Occipital lobe (tissue), 2 donors: ENCODE results near the gene NDUFB7. TPM values are rescaled to one million over a fixed set of nuclear protein-coding genes. Genes with fewer than 3 reads are reported as not detected.
A peak's percentile ranks its signal among the peaks of the same experiment; 100 is the strongest.
"Not testable (repeated sequence)": the region's sequence is repeated elsewhere in the genome, so short reads cannot be mapped to it uniquely, and the experiment has no call there.

Experiments used
- DNase-seq: peaks from one replicate; lab custom pipeline; 2025; lab: John Stamatoyannopoulos, UW
- total RNA-seq: library from RNA; depleted of rRNA; stranded (reverse); fragments of >200 nt; gene quantifications from one replicate; pipeline ENCODE4 v1.2.3, GENCODE V29; 2014

NDUFB7 gene
- total RNA-seq, 1 donor from 2014 or later, result 102 TPM

DNA sequence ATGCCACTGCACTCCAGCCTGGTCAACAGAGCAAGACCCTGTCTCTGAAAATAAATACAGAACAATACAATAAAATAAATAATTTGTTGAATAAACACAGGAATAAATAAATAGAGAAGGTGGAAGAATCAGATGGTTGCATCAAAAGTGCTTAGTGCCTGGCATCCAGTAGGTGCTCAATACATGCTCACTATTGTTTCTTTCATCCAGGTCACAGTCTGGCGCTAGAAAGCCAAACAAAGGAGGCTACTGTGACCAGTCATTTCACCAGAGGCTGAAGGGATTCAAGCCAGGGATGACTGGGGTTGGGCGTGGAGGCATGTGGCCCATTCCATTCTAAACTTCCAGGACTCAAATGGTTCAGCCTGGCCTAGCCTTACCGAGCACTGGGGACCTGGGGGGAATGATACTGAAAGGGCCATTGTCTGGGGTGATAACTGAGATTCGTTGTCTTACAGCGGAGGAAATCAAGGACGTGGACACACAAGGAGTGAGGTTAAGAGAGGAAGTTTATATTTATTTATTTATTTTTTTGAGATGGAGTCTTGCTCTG lies 3.6 kb upstream of the NDUFB7 start:
- no peak for DNase-seq

GRCh38 chr19:14570864-14571527 lies 870 bp downstream of the NDUFB7 start:
- DNase-seq, result no peak

GRCh38 chr19:14567079-14567478 lies 4.8 kb downstream of the NDUFB7 start:
- no peak for DNase-seq

- no peak for DNase-seq
These were observed 5.2 kb downstream of the NDUFB7 start for GRCh38 chr19:14566712-14567077.

- DNase-seq, result no peak
These were observed 5.8 kb downstream of the NDUFB7 start for GRCh38 chr19:14565765-14566711.

- DNase-seq, result peak; percentile 68
These were observed 6.6 kb downstream of the NDUFB7 start for GRCh38 chr19:14565298-14565679.

- DNase-seq, result not testable (repeated sequence)
These were observed 7.1 kb downstream of the NDUFB7 start for GRCh38 chr19:14564652-14565297.

- no peak for DNase-seq
These were observed 7.7 kb downstream of the NDUFB7 start for GRCh38 chr19:14563989-14564651.

DNA sequence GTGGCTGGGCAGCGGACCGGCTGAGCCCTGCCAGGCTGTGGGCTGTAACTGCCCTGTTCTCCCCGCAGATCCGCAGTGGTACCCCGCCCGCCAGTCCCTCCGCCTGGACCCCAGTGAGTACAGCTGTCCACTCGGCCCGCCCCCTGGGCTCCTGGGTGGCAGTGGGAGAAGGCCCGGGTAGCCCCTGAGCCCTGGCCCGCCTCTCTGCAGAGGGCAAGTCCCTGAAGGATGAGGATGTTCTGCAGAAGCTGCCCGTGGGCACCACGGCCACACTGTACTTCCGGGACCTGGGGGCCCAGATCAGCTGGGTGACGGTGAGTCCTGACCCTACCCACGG lies 8.3 kb downstream of the NDUFB7 start:
- DNase-seq, result no peak

DNA sequence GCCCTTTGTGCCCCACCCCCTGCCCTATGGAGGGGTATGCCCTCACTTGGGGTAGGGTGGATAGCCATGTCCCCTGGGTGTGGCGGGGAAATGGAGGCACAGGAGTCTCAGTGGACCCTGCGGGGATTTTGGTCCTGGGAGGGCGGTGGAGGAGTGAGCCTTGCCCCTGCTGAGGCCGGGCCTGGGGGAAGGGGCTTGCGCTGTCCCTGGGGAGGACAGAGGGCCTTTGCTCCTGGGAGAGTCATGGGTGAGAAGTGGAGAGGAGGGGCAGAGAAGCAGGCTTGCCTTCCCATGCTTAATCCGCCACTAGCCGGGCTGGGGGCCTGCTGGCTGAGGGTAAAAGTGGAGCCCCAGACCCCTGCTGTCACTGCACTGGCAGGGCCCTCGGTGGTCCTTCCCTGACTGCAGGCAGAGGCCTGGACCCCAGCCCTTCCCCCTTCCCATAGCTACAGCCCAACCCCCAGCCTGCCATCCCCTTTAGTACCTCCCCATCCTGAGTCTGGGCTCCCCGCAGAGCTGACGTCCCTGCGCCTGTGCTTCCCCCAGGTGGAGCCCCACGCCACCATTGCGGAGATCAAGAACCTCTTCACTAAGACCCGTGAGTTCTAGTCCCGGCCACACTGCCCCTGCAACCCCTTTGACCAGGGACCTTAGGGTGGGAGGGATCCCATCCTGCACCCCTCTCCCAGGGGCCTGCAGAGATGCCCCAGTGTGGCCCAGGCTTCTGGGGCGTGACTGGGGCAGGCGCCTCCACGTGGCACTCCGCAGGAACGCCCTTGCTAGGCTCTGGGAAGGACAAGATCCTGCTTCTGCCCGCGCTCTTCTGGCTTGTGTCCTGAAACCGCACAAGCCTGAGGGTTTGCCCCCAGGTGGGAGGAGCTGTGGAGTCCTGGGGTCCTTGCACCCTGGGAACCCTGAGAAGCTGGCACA lies 8.9 kb downstream of the NDUFB7 start:
- no peak for DNase-seq

- no peak for DNase-seq
These were observed 10.0 kb downstream of the NDUFB7 start for GRCh38 chr19:14561847-14562351.

GRCh38 chr19:14561249-14561648 lies 10.6 kb downstream of the NDUFB7 start:
- DNase-seq, result no peak

DNA sequence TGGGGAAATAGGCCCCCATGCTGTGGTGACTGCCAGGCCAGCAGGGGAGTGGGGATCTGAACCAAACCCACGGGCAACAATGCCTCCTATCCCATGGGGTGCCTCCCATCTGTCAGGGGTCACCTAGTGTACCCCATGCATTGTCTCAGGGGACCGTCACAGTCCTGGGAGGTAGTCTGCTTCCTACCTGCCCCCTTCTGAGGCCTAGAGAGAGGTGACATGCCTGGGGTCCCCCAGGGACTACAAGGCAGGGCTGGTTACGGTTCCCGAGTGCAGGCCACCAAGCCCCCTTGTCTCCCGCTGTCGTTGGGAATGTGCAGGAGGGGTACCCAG lies 11.1 kb downstream of the NDUFB7 start:
- DNase-seq, result no peak

GRCh38 chr19:14559916-14560775 lies 11.7 kb downstream of the NDUFB7 start:
- DNase-seq, result no peak

DNA sequence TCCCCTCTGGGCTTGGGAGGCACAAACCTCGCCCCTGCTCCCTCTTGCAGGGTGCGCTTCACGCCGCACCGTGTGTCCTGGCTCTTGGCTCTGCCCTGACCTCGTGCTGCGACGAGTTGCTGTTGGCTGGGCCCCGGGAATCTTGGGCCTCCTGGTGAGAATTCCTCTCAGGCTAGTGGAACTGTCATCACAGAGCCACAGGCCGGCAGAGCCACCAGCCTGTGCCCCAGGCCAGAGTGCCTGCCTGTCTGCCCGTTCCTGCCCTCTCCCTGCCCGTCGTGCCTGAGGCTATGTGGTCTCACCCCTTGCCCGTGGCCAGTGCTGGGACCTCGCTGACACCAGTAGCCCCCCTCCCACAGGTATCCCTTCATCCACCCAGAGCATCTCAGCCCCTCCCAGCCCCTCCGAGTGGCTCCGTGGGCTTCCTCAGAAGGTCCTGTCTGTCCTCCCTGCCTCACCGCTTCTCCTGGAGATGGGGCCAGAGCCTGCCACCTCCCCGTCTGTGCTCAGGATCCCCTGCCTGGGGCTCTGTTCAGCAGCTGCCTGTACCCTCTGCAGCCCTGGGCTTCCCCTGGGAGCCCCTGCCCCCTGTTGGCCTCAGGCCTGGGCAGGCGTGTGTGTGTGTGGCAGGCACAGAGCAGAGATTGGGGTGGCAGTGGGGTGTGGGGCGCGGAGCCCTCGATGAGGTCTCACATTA lies 13.3 kb downstream of the NDUFB7 start:
- no peak for DNase-seq

- peak; percentile 56 for DNase-seq
These were observed 15.1 kb downstream of the NDUFB7 start for GRCh38 chr19:14556662-14557188.

DNA sequence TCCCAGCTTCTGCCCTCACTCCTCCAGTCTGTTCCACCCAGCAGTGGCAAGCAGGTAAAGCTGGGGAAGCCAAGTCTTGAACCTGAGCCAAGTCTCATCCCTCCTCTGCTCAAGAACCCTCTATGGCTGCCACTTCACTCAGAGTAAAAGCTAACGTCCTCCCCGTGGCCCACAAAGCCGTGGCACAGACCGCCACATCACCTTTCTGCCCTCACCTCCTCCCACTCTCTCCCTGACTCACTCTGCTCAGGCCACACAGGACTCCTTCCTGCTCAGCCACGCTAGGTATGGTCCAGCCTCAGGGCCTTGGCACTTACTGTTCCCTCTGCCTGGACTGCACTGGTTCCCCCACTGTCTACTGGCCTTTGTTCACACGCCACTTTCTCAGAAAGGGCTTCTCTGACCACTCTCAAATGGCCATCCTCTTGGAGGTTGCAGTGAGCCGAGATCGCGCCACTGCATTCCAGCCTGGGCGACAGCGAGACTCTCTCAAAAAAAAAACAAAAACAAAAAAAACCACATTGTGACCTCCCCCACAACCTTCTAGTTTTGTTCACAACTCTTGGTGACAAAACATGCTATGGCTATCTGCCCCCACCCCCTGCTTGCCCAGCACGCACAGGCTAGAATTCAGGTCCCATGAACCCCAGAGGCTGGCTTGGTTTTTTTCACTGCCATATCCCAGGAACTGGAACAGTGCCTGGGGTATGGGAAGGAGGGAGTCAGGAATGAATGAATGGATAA lies 15.8 kb downstream of the NDUFB7 start:
- DNase-seq, result no peak

GRCh38 chr19:14554382-14554812 lies 17.5 kb downstream of the NDUFB7 start:
- no peak for DNase-seq
